Bone marrow (tissue), 2 donors: ENCODE measurements around the gene FSTL4.
"Not testable (repeated sequence)": the region's sequence is repeated elsewhere in the genome, so short reads cannot be mapped to it uniquely, and the experiment has no call there.

ENCODE experiments used
- DNase-seq, 2 donors: peaks; one replicate each; lab custom pipeline; 2025; lab: John Stamatoyannopoulos, UW

The FSTL4 gene

GRCh38 chr5:133454442-133454841 is 157.9 kb downstream of the FSTL4 start:
- DNase-seq: no peak

GRCh38 chr5:133453831-133454230 is 158.5 kb downstream of the FSTL4 start:
- DNase-seq: no peak

- no peak for DNase-seq
Measured at GRCh38 chr5:133453084-133453780, 159.1 kb downstream of the FSTL4 start.

- DNase-seq: no peak
Measured at GRCh38 chr5:133451926-133452325, 160.4 kb downstream of the FSTL4 start.

GRCh38 chr5:133450286-133450685 is 162.1 kb downstream of the FSTL4 start:
- no peak for DNase-seq

- DNase-seq: no peak
Measured at GRCh38 chr5:133449181-133449580, 163.2 kb downstream of the FSTL4 start.

GRCh38 chr5:133446440-133446839 is 165.9 kb downstream of the FSTL4 start:
- DNase-seq: no peak

- DNase-seq: no peak
Measured at GRCh38 chr5:133445744-133446143, 166.6 kb downstream of the FSTL4 start.

- DNase-seq: not testable (repeated sequence)
Measured at GRCh38 chr5:133445204-133445603, 167.1 kb downstream of the FSTL4 start.

GRCh38 chr5:133444711-133445110 is 167.6 kb downstream of the FSTL4 start:
- DNase-seq: no peak

GRCh38 chr5:133441166-133441815 is 171.1 kb downstream of the FSTL4 start:
- no peak for DNase-seq

- no peak for DNase-seq
Measured at GRCh38 chr5:133440467-133441115, 171.8 kb downstream of the FSTL4 start.

GRCh38 chr5:133439859-133440258 is 172.5 kb downstream of the FSTL4 start:
- no peak for DNase-seq

GRCh38 chr5:133438487-133438886 is 173.9 kb downstream of the FSTL4 start:
- no peak for DNase-seq

- DNase-seq: no peak
Measured at GRCh38 chr5:133434336-133434735, 178.0 kb downstream of the FSTL4 start.

- DNase-seq: no peak
Measured at GRCh38 chr5:133433641-133434040, 178.7 kb downstream of the FSTL4 start.

- no peak for DNase-seq
Measured at GRCh38 chr5:133432956-133433532, 179.3 kb downstream of the FSTL4 start.

- DNase-seq: no peak
Measured at GRCh38 chr5:133431326-133431865, 180.9 kb downstream of the FSTL4 start.

GRCh38 chr5:133430095-133430494 is 182.2 kb downstream of the FSTL4 start:
- DNase-seq: no peak

- DNase-seq: no peak
Measured at GRCh38 chr5:133429046-133429445, 183.3 kb downstream of the FSTL4 start.

GRCh38 chr5:133428072-133428660 is 184.2 kb downstream of the FSTL4 start:
- DNase-seq: no peak

- no peak for DNase-seq
Measured at GRCh38 chr5:133427121-133427777, 185.1 kb downstream of the FSTL4 start.
